Measurements from ENCODE around the gene UCK2. TPM values are rescaled to one million over a fixed set of nuclear protein-coding genes. Genes with fewer than 3 reads are reported as not detected.

UCK2 gene
- total and polyA plus RNA-seq, 9 of the 15 experiments (the other 6 are each of a cell fraction or from before 2014, with no cell fraction given): 71.6 to 145 (median 95.8) TPM

GRCh38 chr1:165828669-165829329 is 1.4 kb downstream of the UCK2 start (continued):
- TF ChIP-seq PKNOX1 (IDR thresholded peaks at IDR 0.05) (no peak), L3MBTL2 (IDR thresholded peaks at IDR 0.05) (peak; percentile 74), IRF2 (CRISPR knock-in tag; IDR thresholded peaks at IDR 0.05) (no peak), ZNF707 (CRISPR knock-in tag; conservative IDR thresholded peaks at IDR 0.05) (0 out of 2 replicates have a peak, but pooled peaks have one; percentile 37), ZNF695 (CRISPR knock-in tag; IDR thresholded peaks at IDR 0.05) (no peak), SAP30 (IDR thresholded peaks at IDR 0.05; ENCODE audit: borderline replicate concordance, insufficient read depth, low read depth, low read length, poor library complexity, severe bottlenecking) (peak; percentile 68), ZC3H11A (IDR thresholded peaks at IDR 0.05; ENCODE audit: low read depth, low read length) (no peak), E2F3 (CRISPR knock-in tag; IDR thresholded peaks at IDR 0.05) (peak; percentile 63; the same call in 1 of the 2 replicates), E2F5 (CRISPR knock-in tag; IDR thresholded peaks at IDR 0.05) (no peak), HOMEZ (CRISPR knock-in tag; IDR thresholded peaks at IDR 0.05) (no peak), TCF7 (IDR thresholded peaks at IDR 0.05; ENCODE audit: borderline replicate concordance) (no peak), PHB2 (IDR thresholded peaks at IDR 0.05; ENCODE audit: low read depth) (no peak), ZNF277 (CRISPR knock-in tag; IDR thresholded peaks at IDR 0.05; ENCODE audit: borderline replicate concordance) (no peak), HDAC1 (IDR thresholded peaks at IDR 0.05) (peak in 1 of 2 experiments; percentile 78; a peak in 2 of 4 replicates), ZNF316 (IDR thresholded peaks at IDR 0.05) (no peak), PTRF (tag; IDR thresholded peaks at IDR 0.05) (no peak), RAD21 (CRISPR knock-in tag; conservative IDR thresholded peaks at IDR 0.05 in 1 of 2, IDR thresholded peaks at IDR 0.05 in 1 of 2) (peak in 1 of 2 experiments; percentile 18; a peak in 1 of 4 replicates), BCLAF1 (IDR thresholded peaks at IDR 0.05; ENCODE audit: borderline replicate concordance in 1 of 2, control insufficient read depth in 1 of 2, low read depth in 2 of 2, low read length in 1 of 2) (no peak), ZNF668 (CRISPR knock-in tag; IDR thresholded peaks at IDR 0.05) (no peak), MTA3 (IDR thresholded peaks at IDR 0.05; ENCODE audit: borderline replicate concordance) (no peak)

Data from K562 (cell line).